K562 (cell line): Measurements from ENCODE around the gene CPT1C. TPM values are rescaled to one million over a fixed set of nuclear protein-coding genes. Genes with fewer than 3 reads are reported as not detected.

Experiments used
- ARID1B ChIP-seq: fragments of 450-650 bp; IDR thresholded peaks from 2 replicates; pipeline ENCODE4 v1.6.1; 2016; ENCODE audit warnings: antibody characterized with exemption, mild to moderate bottlenecking, inconsistent platforms
- ATF2 ChIP-seq: sonication (generic); formaldehyde crosslinking; IDR thresholded peaks from 2 replicates; pipeline ENCODE4 v1.8.1; 2022; ENCODE audit warnings: missing genetic modification reagents
- BHLHE40 ChIP-seq: IDR thresholded peaks from 2 replicates; pipeline ENCODE4 v1.6.1; 2011; ENCODE audit warnings: low read length, improper control_type of control experiment
- FOXJ2 ChIP-seq: fragments of 200-800 bp; sonication (Bioruptor generic); IDR thresholded peaks from 2 replicates; pipeline ENCODE4 v1.6.1; 2016; ENCODE audit warnings: missing genetic modification characterization, missing compliant biosample characterization
- FOXM1 ChIP-seq, 2 experiments: fragments of 450-650 bp in 1 of 2; sonication (generic) in 1 of 2; formaldehyde crosslinking in 1 of 2; IDR thresholded peaks; 2 replicates each; pipeline versions ENCODE4 v1.6.1 to v1.9.0; 2017 to 2022; ENCODE audit warnings: low read depth in 2 of 2, mild to moderate bottlenecking in 2 of 2, missing genetic modification reagents in 1 of 2, moderate library complexity in 1 of 2
- GABPB1 ChIP-seq: sonication (generic); formaldehyde crosslinking; IDR thresholded peaks from 2 replicates; pipeline ENCODE4 v1.8.0; 2022; ENCODE audit warnings: mild to moderate bottlenecking, missing genetic modification reagents
- KLF10 ChIP-seq: fragments of 250-450 bp; sonication (Bioruptor Pico); IDR thresholded peaks from 2 replicates; pipeline ENCODE4 v1.6.1; 2021; ENCODE audit warnings: matching md5 sums
- MIER1 ChIP-seq: fragments of 450-650 bp; IDR thresholded peaks from 2 replicates; pipeline ENCODE4 v1.6.1; 2016; ENCODE audit warnings: antibody characterized with exemption, mild to moderate bottlenecking, low read depth
- MITF ChIP-seq: IDR thresholded peaks from 2 replicates; pipeline ENCODE4 v1.6.1; 2014; ENCODE audit warnings: antibody characterized with exemption
- NCOA2 ChIP-seq, 2 experiments: fragments of 450-650 bp; IDR thresholded peaks; 2 replicates each; pipeline ENCODE4 v1.6.1; 2018; ENCODE audit warnings: mild to moderate bottlenecking in 2 of 2, moderate library complexity in 1 of 2; ENCODE audit not compliant: partially characterized antibody in 2 of 2
- NR1H2 ChIP-seq: sonication (generic); formaldehyde crosslinking; IDR thresholded peaks from 2 replicates; pipeline ENCODE4 v1.4.0; 2020; ENCODE audit warnings: mild to moderate bottlenecking, missing genetic modification reagents
- NRF1 ChIP-seq, 2 experiments: fragments of 450-650 bp; IDR thresholded peaks in 1 of 2; conservative IDR thresholded peaks in 1 of 2; 2 replicates each; pipeline ENCODE4 v1.6.1; 2014; ENCODE audit warnings: mild to moderate bottlenecking in 2 of 2
- PML ChIP-seq: IDR thresholded peaks from 2 replicates; pipeline ENCODE4 v1.6.1; 2012; ENCODE audit warnings: low read length, inconsistent platforms
- POLR2G ChIP-seq: fragments of 200-400 bp; formaldehyde crosslinking; IDR thresholded peaks from 2 replicates; pipeline ENCODE4 v1.6.1; 2017; ENCODE audit warnings: low read depth, mild to moderate bottlenecking, antibody characterized with exemption, low read length, moderate library complexity
- PYGO2 ChIP-seq: fragments of 450-650 bp; IDR thresholded peaks from 2 replicates; pipeline ENCODE4 v1.6.1; 2016; ENCODE audit warnings: mild to moderate bottlenecking, missing genetic modification characterization, moderate library complexity, missing compliant biosample characterization
- SIN3B ChIP-seq: fragments of 450-650 bp; IDR thresholded peaks from 2 replicates; pipeline ENCODE4 v1.6.1; 2017; ENCODE audit warnings: low read depth, mild to moderate bottlenecking, moderate library complexity
- SIX5 ChIP-seq, 2 experiments: IDR thresholded peaks; 2 replicates each; pipeline ENCODE4 v1.6.1; 2011; ENCODE audit warnings: low read length in 2 of 2, borderline replicate concordance in 1 of 2, low read depth in 1 of 2, mild to moderate bottlenecking in 1 of 2, moderate library complexity in 1 of 2; ENCODE audit not compliant: insufficient read depth in 1 of 2
- SRF ChIP-seq, 2 experiments: fragments of 250-450, 450-650 bp in 1 of 2; sonication (Bioruptor Pico) in 1 of 2; sonication (generic) in 1 of 2; formaldehyde crosslinking; IDR thresholded peaks; 2 replicates each; pipeline versions ENCODE4 v1.5.0 to v1.5.1; 2020 to 2022; ENCODE audit warnings: mild to moderate bottlenecking in 1 of 2, missing genetic modification reagents in 1 of 2
- SRSF3 ChIP-seq: fragments of 200-400 bp; formaldehyde crosslinking; IDR thresholded peaks from 2 replicates; pipeline ENCODE4 v1.6.1; 2016; ENCODE audit warnings: mild to moderate bottlenecking, low read length, moderate library complexity; ENCODE audit not compliant: insufficient read depth
- TFAP4 ChIP-seq: sonication (generic); formaldehyde crosslinking; IDR thresholded peaks from 2 replicates; pipeline ENCODE4 v1.8.0; 2022; ENCODE audit warnings: missing genetic modification reagents, mild to moderate bottlenecking, moderate library complexity, borderline replicate concordance
- THAP12 ChIP-seq: fragments of 250-450 bp; sonication (Bioruptor Pico); IDR thresholded peaks from 2 replicates; pipeline ENCODE4 v1.9.0; 2021; ENCODE audit warnings: mild to moderate bottlenecking, inconsistent platforms
- ZBTB1 ChIP-seq: sonication (generic); formaldehyde crosslinking; IDR thresholded peaks from 2 replicates; pipeline ENCODE4 v1.8.1; 2023; ENCODE audit warnings: missing genetic modification reagents, low read depth, mild to moderate bottlenecking, borderline replicate concordance
- polyA plus RNA-seq, 8 experiments: library from polyadenylated mRNA; depleted of rRNA in 4 of 8; stranded (reverse) in 5 of 8; unstranded in 3 of 8; fragments of >200 nt; fragmentation: Nextera tagmentation in 2 of 8; fragmentation: Illumina TruSeq in 1 of 8; extraction: Ambion mirVana in 2 of 8; extraction: Trizol in 1 of 8; gene quantifications; 2 replicates each; pipeline versions ENCODE4 v1.2.1 to v1.2.3, GENCODE V29; 2011 to 2014; ENCODE audit warnings: inconsistent platforms in 1 of 8, missing spikeins in 1 of 8
- total RNA-seq, 7 experiments: library from RNA; depleted of rRNA in 6 of 7; stranded (reverse); fragments of >200 nt in 6 of 7; fragmentation: Illumina TruSeq in 2 of 7; extraction: Trizol in 2 of 7; gene quantifications; 2 replicates each; pipeline versions ENCODE4 v1.2.1 to v1.2.3, GENCODE V29; 2011 to 2021; ENCODE audit warnings: low replicate concordance in 1 of 7

Gene CPT1C
- total and polyA plus RNA-seq, 9 of the 15 experiments (the other 6 are each of a cell fraction or from before 2014, with no cell fraction given), result 1.9 to 12.3 (median 3.0) TPM

GRCh38 chr19:49677231-49677900, 13.6 kb upstream of the CPT1C start, which contains the start of gene PRMT1 (continued):
- TF ChIP-seq MITF (no peak), SIN3B (peak; percentile 41; the same call in 1 of the 2 replicates), ARID1B (peak; percentile 27; the same call in 1 of the 2 replicates), FOXJ2 (tag) (no peak), TFAP4 (no peak; the same call in 1 of the 2 replicates), THAP12 (CRISPR knock-in tag) (peak; percentile 91), NR1H2 (no peak), PYGO2 (tag) (no peak), NCOA2 (IDR thresholded peaks at IDR 0.05; ENCODE audit: partially characterized antibody in 2 of 2) (no peak), SRF (CRISPR knock-in tag; IDR thresholded peaks at IDR 0.05) (0 out of 4 replicates have a peak, but pooled peaks of 1 of the 2 experiments have one; percentile 3), FOXM1 (IDR thresholded peaks at IDR 0.05; ENCODE audit: low read depth) (no peak), FOXM1 (CRISPR knock-in tag; IDR thresholded peaks at IDR 0.05; ENCODE audit: low read depth) (peak; percentile 43; the same call in 1 of the 2 replicates), PML (peak; percentile 77), ZBTB1 (no peak), POLR2G (peak; percentile 98), KLF10 (CRISPR knock-in tag) (no peak), BHLHE40 (peak; percentile 60; the same call in 1 of the 2 replicates), ATF2 (CRISPR knock-in tag) (no peak), NRF1 (conservative IDR thresholded peaks at IDR 0.05 in 1 of 2, IDR thresholded peaks at IDR 0.05 in 1 of 2) (no peak), MIER1 (no peak), SIX5 (IDR thresholded peaks at IDR 0.05; ENCODE audit: borderline replicate concordance in 1 of 2, insufficient read depth in 1 of 2, low read depth in 1 of 2, low read length in 2 of 2) (no peak), SRSF3 (peak; percentile 91; the same call in 1 of the 2 replicates), GABPB1 (peak; percentile 77)
